ENCODE data around the gene IFI30.

Gene IFI30

DNA sequence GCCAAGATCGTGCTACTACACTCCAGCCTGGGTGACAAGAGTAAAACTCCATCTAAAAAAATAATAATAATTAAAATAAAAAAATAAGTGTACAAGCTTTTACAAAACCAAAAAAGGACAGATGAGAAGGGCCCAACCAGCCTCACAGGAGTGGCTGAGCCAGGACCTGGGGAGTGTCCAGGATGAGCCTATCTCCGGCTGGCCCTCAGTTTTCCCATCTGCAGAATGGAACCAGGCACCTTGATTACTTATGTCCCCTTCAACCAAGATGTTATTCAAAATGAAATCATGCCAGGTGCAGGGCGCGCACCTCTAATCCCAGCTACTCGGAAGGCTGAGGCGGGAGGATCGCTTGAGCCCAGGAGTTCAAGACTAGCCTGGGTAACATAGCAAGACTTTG lies 9.5 kb upstream of the IFI30 start:
- no peaks in the 10 kb centered on the region for H3K27me3 ChIP-seq (ENCODE audit: control insufficient read depth, low read length)
- H3K27ac ChIP-seq (ENCODE audit: low read depth, low read length), result no peak overlapping the region
- no peaks in the 10 kb centered on the region for H4K20me1 ChIP-seq (ENCODE audit: control insufficient read depth, insufficient read depth, low read depth, low read length)
- H3K4me3 ChIP-seq (ENCODE audit: low read length), result no peak overlapping the region
- peaks cover 32% of the 10 kb centered on the region for H3K4me1 ChIP-seq (ENCODE audit: control insufficient read depth, low read length)
- no peaks in the 10 kb centered on the region for H3K9me2 ChIP-seq (replicated peaks; ENCODE audit: control insufficient read depth, low read length)
- H3K4me2 ChIP-seq (ENCODE audit: low read length), result no peak overlapping the region
- peaks cover 25% of the 10 kb centered on the region for H3K79me2 ChIP-seq (ENCODE audit: control insufficient read depth, low read length)
- H3K36me3 ChIP-seq (ENCODE audit: control insufficient read depth, low read length), result peaks cover 57% of the 10 kb centered on the region
- no peaks in the 10 kb centered on the region; the same call in 1 of the 2 replicates for H3F3A ChIP-seq (ENCODE audit: control insufficient read depth, insufficient read depth)
- no peaks in the 10 kb centered on the region for H3K9me3 ChIP-seq (ENCODE audit: control insufficient read depth, insufficient read depth, low read length)
- TF ChIP-seq, protein P1, sequence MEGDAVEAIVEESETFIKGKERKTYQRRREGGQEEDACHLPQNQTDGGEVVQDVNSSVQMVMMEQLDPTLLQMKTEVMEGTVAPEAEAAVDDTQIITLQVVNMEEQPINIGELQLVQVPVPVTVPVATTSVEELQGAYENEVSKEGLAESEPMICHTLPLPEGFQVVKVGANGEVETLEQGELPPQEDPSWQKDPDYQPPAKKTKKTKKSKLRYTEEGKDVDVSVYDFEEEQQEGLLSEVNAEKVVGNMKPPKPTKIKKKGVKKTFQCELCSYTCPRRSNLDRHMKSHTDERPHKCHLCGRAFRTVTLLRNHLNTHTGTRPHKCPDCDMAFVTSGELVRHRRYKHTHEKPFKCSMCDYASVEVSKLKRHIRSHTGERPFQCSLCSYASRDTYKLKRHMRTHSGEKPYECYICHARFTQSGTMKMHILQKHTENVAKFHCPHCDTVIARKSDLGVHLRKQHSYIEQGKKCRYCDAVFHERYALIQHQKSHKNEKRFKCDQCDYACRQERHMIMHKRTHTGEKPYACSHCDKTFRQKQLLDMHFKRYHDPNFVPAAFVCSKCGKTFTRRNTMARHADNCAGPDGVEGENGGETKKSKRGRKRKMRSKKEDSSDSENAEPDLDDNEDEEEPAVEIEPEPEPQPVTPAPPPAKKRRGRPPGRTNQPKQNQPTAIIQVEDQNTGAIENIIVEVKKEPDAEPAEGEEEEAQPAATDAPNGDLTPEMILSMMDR (IDR thresholded peaks at IDR 0.05; ENCODE audit: low read depth, low read length, poor library complexity, severe bottlenecking), result no peak
- no peak for TF ChIP-seq EZH2phosphoT487 (IDR thresholded peaks at IDR 0.05; ENCODE audit: borderline replicate concordance, low read length)

- peaks cover 46% of the 10 kb centered on the region for H3K36me3 ChIP-seq (ENCODE audit: control insufficient read depth, low read length)
- H3K4me2 ChIP-seq (ENCODE audit: low read length), result no peak overlapping the region
- peaks cover 13% of the 10 kb centered on the region for H3K79me2 ChIP-seq (ENCODE audit: control insufficient read depth, low read length)
- no peaks in the 10 kb centered on the region for H3K9me2 ChIP-seq (replicated peaks; ENCODE audit: control insufficient read depth, low read length)
- TF ChIP-seq EZH2phosphoT487 (IDR thresholded peaks at IDR 0.05; ENCODE audit: borderline replicate concordance, low read length), result no peak
- TF ChIP-seq, protein P1 (IDR thresholded peaks at IDR 0.05; ENCODE audit: low read depth, low read length, poor library complexity, severe bottlenecking), result no peak
- no peaks in the 10 kb centered on the region for H3K27me3 ChIP-seq (ENCODE audit: control insufficient read depth, low read length)
- peaks cover 39% of the 10 kb centered on the region for H3K4me1 ChIP-seq (ENCODE audit: control insufficient read depth, low read length)
- no peaks in the 10 kb centered on the region for H3K9me3 ChIP-seq (ENCODE audit: control insufficient read depth, insufficient read depth, low read length)
- no peak overlapping the region for H3K4me3 ChIP-seq (ENCODE audit: low read length)
- no peak overlapping the region for H3K27ac ChIP-seq (ENCODE audit: low read depth, low read length)
- no peaks in the 10 kb centered on the region for H4K20me1 ChIP-seq (ENCODE audit: control insufficient read depth, insufficient read depth, low read depth, low read length)
- peaks cover 17% of the 10 kb centered on the region for H3F3A ChIP-seq (ENCODE audit: control insufficient read depth, insufficient read depth)
Measured at GRCh38 chr19:18165794-18166544, 7.6 kb upstream of the IFI30 start.

DNA sequence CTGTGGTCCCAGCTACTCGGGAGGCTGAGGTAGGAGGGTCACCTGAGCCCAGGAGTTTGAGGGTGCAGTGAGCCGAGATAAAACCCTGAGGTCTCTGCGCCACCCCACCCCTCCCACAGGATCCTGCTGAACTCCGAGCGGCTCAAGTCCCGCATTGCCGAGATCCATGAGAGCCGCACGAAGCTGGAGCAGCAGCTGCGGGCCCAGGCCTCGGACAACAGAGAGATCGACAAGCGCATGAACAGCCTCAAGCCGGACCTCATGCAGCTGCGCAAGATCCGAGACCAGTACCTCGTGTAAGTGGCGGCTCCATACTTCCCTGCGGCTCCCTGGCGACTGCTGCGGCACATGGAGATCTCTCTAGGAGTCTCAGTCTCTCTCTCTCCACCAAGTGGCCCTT lies 6.6 kb upstream of the IFI30 start:
- Histone ChIP-seq H3K4me2 (ENCODE audit: low read length) (no peak overlapping the region), H3K27ac (ENCODE audit: low read depth, low read length) (no peak overlapping the region), H4K20me1 (ENCODE audit: control insufficient read depth, insufficient read depth, low read depth, low read length) (no peaks in the 10 kb centered on the region), H3K9me3 (ENCODE audit: control insufficient read depth, insufficient read depth, low read length) (no peaks in the 10 kb centered on the region), H3K9me2 (replicated peaks; ENCODE audit: control insufficient read depth, low read length) (no peaks in the 10 kb centered on the region), H3K79me2 (ENCODE audit: control insufficient read depth, low read length) (peaks cover 7% of the 10 kb centered on the region; the same call in 1 of the 2 replicates), H3K4me1 (ENCODE audit: control insufficient read depth, low read length) (peaks cover 43% of the 10 kb centered on the region), H3K27me3 (ENCODE audit: control insufficient read depth, low read length) (no peaks in the 10 kb centered on the region), H3K36me3 (ENCODE audit: control insufficient read depth, low read length) (peaks cover 40% of the 10 kb centered on the region), H3K4me3 (ENCODE audit: low read length) (no peak overlapping the region), H3F3A (ENCODE audit: control insufficient read depth, insufficient read depth) (peaks cover 26% of the 10 kb centered on the region)
- TF ChIP-seq EZH2phosphoT487 (IDR thresholded peaks at IDR 0.05; ENCODE audit: borderline replicate concordance, low read length), result no peak
- TF ChIP-seq, protein P1 (IDR thresholded peaks at IDR 0.05; ENCODE audit: low read depth, low read length, poor library complexity, severe bottlenecking), result no peak
